Measurements from ENCODE around the gene LGALS9.
"Not testable (repeated sequence)": the region's sequence is repeated elsewhere in the genome, so short reads cannot be mapped to it uniquely, and the experiment has no call there.

The LGALS9 gene

GRCh38 chr17:27627514-27627913 lies 3.5 kb upstream of the LGALS9 start:
- no peak for DNase-seq (ENCODE audit: low read depth in 2 of 3, low spot score in 1 of 3)

- DNase-seq (ENCODE audit: low read depth in 2 of 3, low spot score in 1 of 3): no peak
Observed at GRCh38 chr17:27628376-27628775, 2.6 kb upstream of the LGALS9 start.

GRCh38 chr17:27629260-27629659 lies 1.7 kb upstream of the LGALS9 start:
- not testable (repeated sequence) for DNase-seq (ENCODE audit: low read depth in 2 of 3, low spot score in 1 of 3)

GRCh38 chr17:27631411-27631760 lies 398 bp downstream of the LGALS9 start:
- no peak for DNase-seq (ENCODE audit: low read depth in 2 of 3, low spot score in 1 of 3)

GRCh38 chr17:27631897-27632725 lies 1.1 kb downstream of the LGALS9 start:
- DNase-seq (ENCODE audit: low read depth in 2 of 3, low spot score in 1 of 3): no peak

- not testable (repeated sequence) for DNase-seq (ENCODE audit: low read depth in 2 of 3, low spot score in 1 of 3)
Observed at GRCh38 chr17:27632766-27633165, 1.8 kb downstream of the LGALS9 start.

GRCh38 chr17:27633312-27634025 lies 2.5 kb downstream of the LGALS9 start:
- no peak for DNase-seq (ENCODE audit: low read depth in 2 of 3, low spot score in 1 of 3)

GRCh38 chr17:27634026-27634335 lies 3.0 kb downstream of the LGALS9 start:
- DNase-seq (ENCODE audit: low read depth in 2 of 3, low spot score in 1 of 3): no peak

GRCh38 chr17:27634776-27635175 lies 3.8 kb downstream of the LGALS9 start:
- DNase-seq (ENCODE audit: low read depth in 2 of 3, low spot score in 1 of 3): no peak

- DNase-seq (ENCODE audit: low read depth in 2 of 3, low spot score in 1 of 3): no peak
Observed at GRCh38 chr17:27635275-27635823, 4.4 kb downstream of the LGALS9 start.

- DNase-seq (ENCODE audit: low read depth in 2 of 3, low spot score in 1 of 3): not testable (repeated sequence)
Observed at GRCh38 chr17:27636005-27636520, 5.1 kb downstream of the LGALS9 start.

GRCh38 chr17:27637818-27638217 lies 6.8 kb downstream of the LGALS9 start:
- DNase-seq (ENCODE audit: low read depth in 2 of 3, low spot score in 1 of 3): not testable (repeated sequence)

GRCh38 chr17:27638415-27638914 lies 7.5 kb downstream of the LGALS9 start:
- DNase-seq (ENCODE audit: low read depth in 2 of 3, low spot score in 1 of 3): not testable (repeated sequence)

- DNase-seq (ENCODE audit: low read depth in 2 of 3, low spot score in 1 of 3): no peak
Observed at GRCh38 chr17:27640790-27641189, 9.8 kb downstream of the LGALS9 start.

- DNase-seq (ENCODE audit: low read depth in 2 of 3, low spot score in 1 of 3): no peak
Observed at GRCh38 chr17:27644586-27644985, 13.6 kb downstream of the LGALS9 start.

GRCh38 chr17:27645621-27646020 lies 14.6 kb downstream of the LGALS9 start:
- DNase-seq (ENCODE audit: low read depth in 2 of 3, low spot score in 1 of 3): not testable (repeated sequence)

GRCh38 chr17:27646232-27646631 lies 15.2 kb downstream of the LGALS9 start:
- DNase-seq (ENCODE audit: low read depth in 2 of 3, low spot score in 1 of 3): no peak

GRCh38 chr17:27647765-27648164 lies 16.8 kb downstream of the LGALS9 start:
- DNase-seq (ENCODE audit: low read depth in 2 of 3, low spot score in 1 of 3): no peak

- DNase-seq (ENCODE audit: low read depth in 2 of 3, low spot score in 1 of 3): not testable (repeated sequence)
Observed at GRCh38 chr17:27649111-27649571, 18.2 kb downstream of the LGALS9 start.

GRCh38 chr17:27649929-27650328 lies 18.9 kb downstream of the LGALS9 start:
- DNase-seq (ENCODE audit: low read depth in 2 of 3, low spot score in 1 of 3): no peak

GRCh38 chr17:27650836-27651235 lies 19.8 kb downstream of the LGALS9 start:
- no peak for DNase-seq (ENCODE audit: low read depth in 2 of 3, low spot score in 1 of 3)
